Activated CD4-positive, alpha-beta T cell treated with anti-CD3 and anti-CD28 coated beads, Interleukin-2, amount 50 U/mL, for 48 hours (primary cell): ENCODE data around the gene ZFAND2B.
A peak's percentile ranks its signal among the peaks of the same experiment; 100 is the strongest.
"Not testable (repeated sequence)": the region's sequence is repeated elsewhere in the genome, so short reads cannot be mapped to it uniquely, and the experiment has no call there.

Experiments
- DNase-seq, 2 experiments: peaks; one replicate each; pipeline ENCODE4 v3.0.0-alpha.2; 2020

Gene ZFAND2B

GRCh38 chr2:219175928-219176817 is 30.4 kb upstream of the ZFAND2B start:
- DNase-seq: peak; percentile 42 to 55

GRCh38 chr2:219176818-219177551 is 29.6 kb upstream of the ZFAND2B start, which contains the start of gene CNPPD1:
Gene CNPPD1 (minus strand): TSS chr2:219176925. CDS start chr2:219176828, 97 bp downstream.
- DNase-seq: peak; percentile 86 to 87

DNA sequence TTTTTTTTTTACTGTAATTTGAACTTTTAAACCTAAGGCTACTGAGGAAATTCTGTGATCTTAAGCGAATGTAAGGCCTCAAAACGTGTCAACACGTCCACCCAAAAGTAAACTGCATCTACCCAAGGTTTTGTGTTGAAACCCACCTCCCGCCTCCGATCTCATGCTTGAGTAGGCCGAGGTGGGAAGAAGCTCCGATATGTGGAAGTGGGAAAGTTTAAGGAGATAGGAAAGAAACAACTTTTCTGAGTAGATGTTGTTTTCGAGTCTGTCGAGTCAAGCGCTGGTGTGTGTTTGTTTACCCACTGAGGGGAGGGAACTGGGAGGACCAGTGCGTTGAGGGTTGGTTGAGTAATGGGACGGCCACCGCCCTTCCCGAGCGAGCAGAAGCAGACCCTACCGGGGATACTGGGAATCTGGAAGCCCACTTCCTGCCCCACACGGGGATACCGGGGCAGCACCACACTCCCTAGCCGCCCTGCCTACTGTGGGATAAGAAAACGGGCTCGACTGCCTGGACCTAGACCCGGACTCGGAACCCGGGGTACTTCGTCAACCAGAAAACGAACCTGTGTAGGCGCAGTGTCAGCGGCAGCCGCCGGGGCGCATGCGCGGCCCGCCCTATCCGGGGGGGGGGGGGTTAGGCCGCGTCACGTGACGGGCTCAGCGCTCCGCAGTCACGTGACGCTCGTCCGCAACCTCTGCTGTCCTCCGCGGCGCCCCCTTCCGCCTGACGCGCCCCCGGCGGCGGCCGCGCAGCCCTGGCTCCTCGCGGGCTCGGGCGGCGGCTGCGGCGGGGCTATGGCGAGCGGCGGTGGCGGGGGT is 28.8 kb upstream of the ZFAND2B start, which contains the start of gene RETREG2:
Gene RETREG2 (plus strand): TSS at position 724 of the 825 bp plus-strand sequence. CDS start 78 bp downstream, at position 802.
- peak; percentile 66 to 76 for DNase-seq

DNA sequence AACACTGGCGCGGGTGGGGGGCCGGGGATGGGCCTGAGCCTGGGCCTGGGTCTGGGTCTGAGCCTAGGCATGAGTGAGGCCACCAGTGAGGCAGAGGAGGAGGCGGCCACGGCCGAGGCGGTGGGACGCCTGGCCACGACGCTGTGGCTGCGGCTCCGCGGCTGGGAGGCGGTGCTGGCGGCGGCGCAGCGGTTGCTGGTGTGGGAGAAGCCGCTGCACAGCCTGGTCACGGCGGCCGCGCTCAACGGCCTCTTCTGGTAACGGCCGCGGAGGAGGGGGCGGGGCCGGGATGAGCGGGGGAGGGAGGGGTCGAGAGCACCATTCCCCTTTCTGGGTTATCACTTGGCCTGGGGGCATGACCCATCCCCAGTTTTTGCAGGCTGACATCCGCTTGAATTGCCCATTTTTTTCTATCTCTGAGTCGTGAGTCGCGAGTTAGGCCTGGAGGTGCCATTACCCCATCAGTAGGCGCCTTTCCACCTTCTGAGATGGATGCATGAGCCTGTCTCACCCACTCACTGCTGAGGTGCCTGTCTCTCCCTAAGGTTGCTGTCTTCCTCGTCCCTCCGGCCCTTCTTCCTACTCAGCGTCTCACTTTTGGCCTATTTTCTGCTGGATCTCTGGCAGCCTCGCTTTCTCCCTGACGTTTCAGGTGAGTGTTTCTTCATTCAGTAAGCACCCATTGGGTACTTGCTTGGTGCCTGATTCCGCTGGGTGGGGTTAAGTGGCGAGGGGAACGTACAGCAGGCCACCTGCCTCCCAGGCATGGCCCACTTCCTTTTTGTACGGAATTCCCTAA is 28.0 kb upstream of the ZFAND2B start:
- DNase-seq: peak; percentile 54 to 60

DNA sequence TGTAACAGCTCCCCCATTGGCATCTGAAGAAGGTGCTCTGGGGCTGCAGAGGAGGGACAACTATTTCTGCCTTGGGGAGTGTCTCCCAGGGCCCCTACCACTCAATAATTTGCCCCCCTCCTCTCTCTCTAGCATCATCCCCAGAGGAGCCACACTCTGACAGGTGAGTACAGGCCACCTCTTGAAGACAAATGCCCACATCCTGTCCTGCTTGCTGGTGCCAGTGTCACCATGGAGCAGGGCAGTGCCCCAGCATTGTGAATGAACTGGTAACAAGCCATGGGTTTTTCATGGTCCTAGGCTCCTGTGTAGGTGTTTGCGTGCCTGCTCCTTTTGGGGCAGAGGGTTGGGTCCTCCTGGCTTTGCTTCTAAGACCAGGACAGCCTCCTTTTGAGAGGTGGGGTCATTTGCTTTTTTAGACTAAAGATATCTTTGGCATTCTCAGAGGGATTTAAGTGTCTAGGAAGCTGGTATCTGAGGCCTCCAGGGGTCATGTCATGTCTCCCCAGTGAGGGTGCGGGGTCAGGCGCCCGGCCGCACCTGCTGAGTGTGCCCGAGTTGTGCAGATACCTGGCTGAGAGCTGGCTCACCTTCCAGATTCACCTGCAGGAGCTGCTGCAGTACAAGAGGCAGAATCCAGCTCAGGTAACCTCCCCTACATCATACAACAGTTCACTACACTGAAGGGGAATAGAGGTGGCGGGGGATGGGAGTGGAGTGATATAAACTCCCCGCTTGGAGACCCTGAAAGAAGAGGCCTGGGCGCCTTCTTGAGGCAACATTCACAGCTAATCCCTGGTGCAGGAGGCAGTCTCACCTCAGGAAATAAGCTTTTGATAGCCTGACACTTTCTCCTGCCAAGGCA is 26.7 kb upstream of the ZFAND2B start:
- no peak for DNase-seq

DNA sequence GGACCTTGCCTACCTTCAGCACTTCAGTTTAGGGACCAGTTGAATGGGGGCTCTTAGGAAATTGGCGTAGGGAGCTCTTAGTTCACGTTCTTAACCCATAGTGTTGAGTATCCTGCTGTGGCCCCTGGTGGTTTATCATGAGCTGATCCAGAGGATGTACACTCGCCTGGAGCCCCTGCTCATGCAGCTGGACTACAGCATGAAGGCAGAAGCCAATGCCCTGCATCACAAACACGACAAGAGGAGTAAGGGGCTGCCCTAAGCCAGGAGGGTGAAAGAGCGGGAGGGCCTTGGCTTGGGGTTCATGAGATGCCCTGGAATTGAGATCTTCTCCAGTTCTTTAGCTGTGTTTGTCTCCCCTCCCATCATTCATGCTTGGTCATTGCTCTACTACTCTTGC is 25.6 kb upstream of the ZFAND2B start:
- no peak for DNase-seq

DNA sequence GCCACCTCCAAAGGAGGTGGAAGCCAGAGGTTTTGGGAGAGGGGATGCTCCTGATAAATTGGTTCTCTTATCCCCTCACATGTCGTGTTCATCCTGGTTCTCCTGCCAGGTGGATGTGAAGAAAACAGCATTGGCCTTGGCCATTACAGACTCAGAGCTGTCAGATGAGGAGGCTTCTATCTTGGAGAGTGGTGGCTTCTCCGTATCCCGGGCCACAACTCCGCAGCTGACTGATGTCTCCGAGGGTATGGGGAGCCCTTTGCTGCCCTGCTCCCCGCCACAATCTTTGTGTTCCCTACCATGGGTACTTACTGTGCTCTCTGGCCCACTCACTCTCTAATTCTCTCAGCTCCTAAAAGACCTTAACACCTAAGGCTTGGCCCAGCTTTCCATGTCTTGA is 25.1 kb upstream of the ZFAND2B start:
- DNase-seq: no peak

GRCh38 chr2:219182331-219183150 is 24.0 kb upstream of the ZFAND2B start:
- no peak for DNase-seq

DNA sequence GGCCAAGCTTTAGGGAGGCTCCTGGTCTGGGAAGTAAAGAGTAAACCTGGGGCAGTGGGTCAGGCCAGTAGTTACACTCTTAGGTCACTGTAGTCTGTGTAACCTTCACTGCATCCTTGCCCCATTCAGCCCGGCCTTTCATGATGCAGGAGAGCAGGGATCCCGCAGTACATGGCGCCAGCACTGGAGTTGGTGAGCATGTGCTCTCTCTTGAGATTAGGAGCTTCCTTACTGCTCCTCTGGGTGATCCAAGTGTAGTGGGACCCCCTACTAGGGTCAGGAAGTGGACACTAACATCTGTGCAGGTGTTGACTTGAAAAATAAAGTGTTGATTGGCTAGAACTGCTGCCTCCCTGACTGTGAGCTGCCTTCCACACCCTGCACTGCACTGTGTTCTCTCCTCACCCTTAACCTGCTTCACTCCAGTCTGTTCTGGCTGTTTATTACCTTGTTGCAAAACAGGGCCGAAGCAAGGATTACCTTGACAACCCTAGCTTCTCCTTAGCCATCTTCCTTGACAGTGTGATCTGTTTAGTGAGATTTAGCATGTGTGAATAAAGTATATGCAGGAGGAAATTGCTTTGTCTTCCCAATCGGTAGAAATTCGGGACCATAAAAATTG is 23.3 kb upstream of the ZFAND2B start:
- DNase-seq: no peak

GRCh38 chr2:219184121-219184520 is 22.5 kb upstream of the ZFAND2B start:
- DNase-seq: no peak

- peak in 1 of 2 experiments; percentile 29 for DNase-seq
Observed at GRCh38 chr2:219186754-219187456, 19.7 kb upstream of the ZFAND2B start.

DNA sequence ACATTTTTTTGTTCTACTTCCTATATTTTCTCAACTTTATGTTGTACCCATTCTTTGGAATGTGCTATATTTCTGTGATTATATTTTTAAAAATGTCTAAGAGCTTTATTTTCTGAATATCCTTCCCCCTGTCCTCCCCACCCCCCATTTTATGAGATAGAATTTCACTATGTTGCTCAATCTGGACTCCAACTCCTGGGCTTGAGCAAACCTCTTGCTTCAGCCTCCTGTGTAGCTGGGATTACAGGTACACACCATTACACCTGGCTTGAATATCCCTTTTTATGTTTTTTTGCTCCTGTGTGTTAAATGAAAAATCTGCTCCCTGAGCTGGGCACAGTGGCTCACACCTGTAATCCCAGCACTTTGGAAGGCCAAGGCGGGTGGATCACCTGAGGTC is 9.2 kb upstream of the ZFAND2B start:
- no peak for DNase-seq

DNA sequence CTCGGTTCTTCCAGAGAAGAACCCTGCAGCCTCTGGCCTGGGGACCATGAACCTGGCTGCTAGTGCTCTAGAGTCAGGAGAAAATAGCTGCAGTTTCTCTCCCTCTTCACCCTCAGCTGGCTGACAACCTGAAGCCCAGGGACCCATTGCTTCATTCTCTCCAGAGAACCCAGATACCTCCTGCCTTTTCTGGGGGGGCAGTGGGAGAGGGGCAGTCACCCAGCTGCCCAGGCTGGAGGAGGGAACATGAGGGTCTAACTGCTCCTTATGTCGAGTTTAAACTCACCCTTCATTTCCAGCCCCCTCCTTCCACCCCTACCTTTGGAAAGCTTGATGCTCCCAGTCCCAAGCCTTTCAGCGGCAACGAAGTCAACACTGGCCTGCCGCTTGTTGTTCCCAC is 7.6 kb upstream of the ZFAND2B start:
- no peak for DNase-seq

GRCh38 chr2:219199470-219200211 is 6.9 kb upstream of the ZFAND2B start:
- no peak for DNase-seq

GRCh38 chr2:219200502-219201326 is 5.9 kb upstream of the ZFAND2B start:
- DNase-seq: not testable (repeated sequence)

DNA sequence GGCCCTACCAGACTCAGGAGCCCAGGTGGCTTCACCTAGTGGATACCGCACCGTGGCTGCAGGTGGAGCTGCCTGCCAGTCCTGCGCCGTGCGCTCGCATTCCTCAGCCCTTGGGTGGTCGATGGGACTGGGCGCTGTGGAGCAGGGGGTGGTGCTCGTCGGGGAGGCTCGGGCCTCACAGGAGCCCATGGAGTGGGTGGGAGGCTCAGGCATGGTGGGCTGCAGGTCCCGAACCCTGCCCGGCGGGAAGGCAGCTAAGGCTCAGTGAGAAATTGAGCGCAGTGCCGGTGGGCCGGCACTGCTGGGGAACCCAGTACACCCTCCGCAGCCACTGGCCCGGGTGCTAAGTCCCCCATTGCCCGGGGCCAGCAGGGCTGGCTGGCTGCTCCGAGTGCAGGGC is 5.3 kb upstream of the ZFAND2B start:
- DNase-seq: not testable (repeated sequence)
